Hepatocyte (in vitro differentiated cells): ENCODE measurements around the gene TMEM150A. TPM values are rescaled to one million over a fixed set of nuclear protein-coding genes. Genes with fewer than 3 reads are reported as not detected.

Source experiments
- DNase-seq: peaks from one replicate; pipeline ENCODE4 v3.0.0-alpha.2; 2016; ENCODE audit warnings: low spot score
- H2AFZ ChIP-seq: fragments of 200-600 bp; sonication (generic); 2 replicates; pipeline ENCODE4 v1.6.0; 2016; ENCODE audit warnings: antibody characterized with exemption, mild to moderate bottlenecking
- H3K27ac ChIP-seq: fragments of 200-600 bp; sonication (generic); 2 replicates; pipeline ENCODE4 v1.5.1; 2016; ENCODE audit warnings: mild to moderate bottlenecking
- H3K27me3 ChIP-seq: fragments of 200-600 bp; sonication (generic); 2 replicates; pipeline ENCODE4 v1.6.1; 2016
- H3K36me3 ChIP-seq: fragments of 200-600 bp; sonication (generic); replicated peaks from 2 replicates; pipeline ENCODE4 v1.5.1; 2016; ENCODE audit warnings: low read depth; ENCODE audit not compliant: insufficient read depth
- H3K4me1 ChIP-seq: fragments of 200-600 bp; sonication (generic); 2 replicates; pipeline ENCODE4 v1.5.1; 2016; ENCODE audit warnings: mild to moderate bottlenecking, moderate library complexity; ENCODE audit not compliant: insufficient read depth
- H3K4me2 ChIP-seq: fragments of 200-600 bp; sonication (generic); 2 replicates; pipeline ENCODE4 v1.6.0; 2016
- H3K4me3 ChIP-seq: fragments of 200-600 bp; sonication (generic); 2 replicates; pipeline ENCODE4 v1.5.1; 2016; ENCODE audit warnings: mild to moderate bottlenecking
- H3K79me2 ChIP-seq: fragments of 200-600 bp; sonication (generic); 2 replicates; pipeline ENCODE4 v1.6.0; 2017; ENCODE audit warnings: mild to moderate bottlenecking
- H3K9me2 ChIP-seq: fragments of 200-600 bp; sonication (generic); replicated peaks from 2 replicates; pipeline ENCODE4 v1.6.0; 2017; ENCODE audit warnings: mild to moderate bottlenecking; ENCODE audit not compliant: insufficient read depth
- H3K9me3 ChIP-seq: fragments of 200-600 bp; sonication (generic); 2 replicates; pipeline ENCODE4 v1.5.1; 2016; ENCODE audit warnings: low read depth, mild to moderate bottlenecking
- H4K20me1 ChIP-seq: fragments of 200-600 bp; sonication (generic); 2 replicates; pipeline ENCODE4 v1.6.0; 2016; ENCODE audit warnings: mild to moderate bottlenecking; ENCODE audit not compliant: insufficient read depth, poor library complexity, severe bottlenecking
- CTCF ChIP-seq: fragments of 200-600 bp; sonication (generic); IDR thresholded peaks from 2 replicates; pipeline ENCODE4 v1.5.1; 2016; ENCODE audit warnings: antibody characterized with exemption, mild to moderate bottlenecking; ENCODE audit not compliant: poor library complexity
- EZH2 ChIP-seq: fragments of 200-600 bp; sonication (generic); IDR thresholded peaks from 2 replicates; pipeline ENCODE4 v1.6.1; 2016; ENCODE audit warnings: antibody characterized with exemption, mild to moderate bottlenecking, borderline replicate concordance
- EZH2phosphoT487 ChIP-seq: fragments of 200-600 bp; sonication (generic); IDR thresholded peaks from one replicate; pipeline ENCODE4 v1.6.1; 2018; ENCODE audit warnings: antibody characterized with exemption, mild to moderate bottlenecking, low read depth, moderate library complexity; ENCODE audit not compliant: unreplicated experiment, severe bottlenecking
- WGBS: methylation state at CpG from one replicate; pipeline ENCODE4 v1.1.6; 2016; ENCODE audit warnings: low lambda C conversion rate; ENCODE audit errors: missing lambda C conversion rate; 5-methylcytosine and 5-hydroxymethylcytosine counted together
- polyA plus RNA-seq: library from polyadenylated mRNA; unstranded; fragments of >200 nt; fragmentation: Nextera tagmentation; extraction: Ambion mirVana; gene quantifications from 2 replicates; pipeline ENCODE4 v1.2.1, GENCODE V29; 2016
- total RNA-seq: library from RNA; depleted of rRNA; stranded (reverse); fragments of >200 nt; gene quantifications from 2 replicates; pipeline ENCODE4 v1.2.3, GENCODE V29; 2014

Gene TMEM150A
- total and polyA plus RNA-seq, 2 experiments from 2014 or later = 25.7 to 67.9 TPM

- TF ChIP-seq EZH2 = no peak
- no peak for TF ChIP-seq CTCF
- no peak for TF ChIP-seq EZH2phosphoT487
- WGBS = 13% methylated on average over 30 of the region's 52 CpGs
- peak within 1 kb of the TSS; percentile 3 for H3K4me3 ChIP-seq
- H3K27me3 ChIP-seq = no peaks in the 10 kb centered on the region
- H3K9me2 ChIP-seq = no peaks in the 10 kb centered on the region
- H3K4me2 ChIP-seq = peak within 1 kb of the TSS; percentile 83
- no peaks in the 10 kb centered on the region for H3K36me3 ChIP-seq
- H3K79me2 ChIP-seq = peaks cover 10% of the 10 kb centered on the region
- peaks cover 24% of the 10 kb centered on the region for H3K4me1 ChIP-seq
- H4K20me1 ChIP-seq = no peaks in the 10 kb centered on the region
- no peaks in the 10 kb centered on the region for H3K9me3 ChIP-seq
- H2AFZ ChIP-seq = peak within 1 kb of the TSS; percentile 32
- H3K27ac ChIP-seq = peak within 1 kb of the TSS; percentile 83
- DNase-seq = peak; percentile 80
Observed at GRCh38 chr2:85584354-85584856, 18.1 kb downstream of the TMEM150A start, which contains the start of gene VAMP5. Gene VAMP5, plus strand, starts transcription at chr2:85584431. Its CDS starts 60 bp downstream, at chr2:85584491.

- TF ChIP-seq CTCF = no peak
- no peak for TF ChIP-seq EZH2
- TF ChIP-seq EZH2phosphoT487 = no peak
- H3K4me2 ChIP-seq = peak overlapping the region; percentile 83
- no peak for DNase-seq
- H3K27ac ChIP-seq = peak overlapping the region; percentile 83
- no peaks in the 10 kb centered on the region for H3K36me3 ChIP-seq
- 55% methylated on average over 15 of the region's 16 CpGs for WGBS
- H3K79me2 ChIP-seq = peaks cover 16% of the 10 kb centered on the region
- H2AFZ ChIP-seq = peak overlapping the region; percentile 32
- no peaks in the 10 kb centered on the region for H3K9me2 ChIP-seq
- no peaks in the 10 kb centered on the region for H3K27me3 ChIP-seq
- H3K4me1 ChIP-seq = peaks cover 30% of the 10 kb centered on the region
- no peaks in the 10 kb centered on the region for H4K20me1 ChIP-seq
- peak overlapping the region; percentile 3 for H3K4me3 ChIP-seq
- no peaks in the 10 kb centered on the region for H3K9me3 ChIP-seq
Observed at GRCh38 chr2:85583667-85584353, 18.7 kb downstream of the TMEM150A start.

- Histone ChIP-seq H3K27ac (no peak overlapping the region), H3K4me1 (peaks cover 41% of the 10 kb centered on the region)
Observed at GRCh38 chr2:85582492-85582891, 20.0 kb downstream of the TMEM150A start.

More at GRCh38 chr2:85582492-85582891, 20.0 kb downstream of the TMEM150A start:
- H3K9me3 ChIP-seq = no peaks in the 10 kb centered on the region
- H3K9me2 ChIP-seq = no peaks in the 10 kb centered on the region
- DNase-seq = no peak
- no peaks in the 10 kb centered on the region for H3K36me3 ChIP-seq
- no peak overlapping the region for H3K4me2 ChIP-seq
- WGBS = 86% methylated on average over 1 of the region's 1 CpG
- H4K20me1 ChIP-seq = no peaks in the 10 kb centered on the region
- no peak overlapping the region for H2AFZ ChIP-seq
- H3K79me2 ChIP-seq = peaks cover 24% of the 10 kb centered on the region
- H3K27me3 ChIP-seq = no peaks in the 10 kb centered on the region
- no peak for TF ChIP-seq EZH2
- TF ChIP-seq CTCF = no peak
- no peak for TF ChIP-seq EZH2phosphoT487
- no peak overlapping the region for H3K4me3 ChIP-seq
